GM12873 (cell line): ENCODE data around the gene PGM2.

ENCODE experiments used
- TF ChIP-seq, protein P1 (sequence below): IDR thresholded peaks from 2 replicates; pipeline ENCODE4 v1.5.1; 2012; ENCODE audit warnings: low read depth, mild to moderate bottlenecking, moderate library complexity, low read length, control low read depth; ENCODE audit not compliant: insufficient read depth; ENCODE audit errors: missing control alignments

PGM2 gene

DNA sequence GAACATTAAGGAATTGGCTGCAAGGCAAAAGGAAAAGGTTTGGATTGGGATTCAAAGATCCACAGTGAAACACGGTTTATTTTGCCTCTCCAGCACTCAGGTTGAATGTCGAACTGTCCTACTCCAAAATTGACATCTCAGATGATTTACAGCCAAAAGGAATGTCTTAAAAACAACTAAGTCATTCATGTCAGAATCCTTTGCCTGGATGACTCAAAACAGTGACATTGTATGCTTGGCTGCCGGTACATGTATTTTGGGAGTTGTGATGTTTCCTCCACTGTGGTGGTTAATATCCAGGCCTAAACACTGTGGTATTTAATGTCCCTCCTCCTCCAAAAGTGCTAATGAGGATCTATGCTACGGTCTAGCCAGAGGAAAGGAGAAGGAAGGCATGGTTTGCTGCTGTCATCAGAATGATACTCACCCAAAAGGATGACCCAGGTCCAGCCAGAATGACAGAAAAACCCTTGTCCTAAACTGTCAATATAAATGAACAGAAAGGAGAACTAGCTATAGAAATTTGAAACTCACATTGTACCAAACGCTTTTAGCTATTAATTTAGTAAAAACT lies 20.9 kb downstream of the PGM2 start:
- TF ChIP-seq, protein P1, sequence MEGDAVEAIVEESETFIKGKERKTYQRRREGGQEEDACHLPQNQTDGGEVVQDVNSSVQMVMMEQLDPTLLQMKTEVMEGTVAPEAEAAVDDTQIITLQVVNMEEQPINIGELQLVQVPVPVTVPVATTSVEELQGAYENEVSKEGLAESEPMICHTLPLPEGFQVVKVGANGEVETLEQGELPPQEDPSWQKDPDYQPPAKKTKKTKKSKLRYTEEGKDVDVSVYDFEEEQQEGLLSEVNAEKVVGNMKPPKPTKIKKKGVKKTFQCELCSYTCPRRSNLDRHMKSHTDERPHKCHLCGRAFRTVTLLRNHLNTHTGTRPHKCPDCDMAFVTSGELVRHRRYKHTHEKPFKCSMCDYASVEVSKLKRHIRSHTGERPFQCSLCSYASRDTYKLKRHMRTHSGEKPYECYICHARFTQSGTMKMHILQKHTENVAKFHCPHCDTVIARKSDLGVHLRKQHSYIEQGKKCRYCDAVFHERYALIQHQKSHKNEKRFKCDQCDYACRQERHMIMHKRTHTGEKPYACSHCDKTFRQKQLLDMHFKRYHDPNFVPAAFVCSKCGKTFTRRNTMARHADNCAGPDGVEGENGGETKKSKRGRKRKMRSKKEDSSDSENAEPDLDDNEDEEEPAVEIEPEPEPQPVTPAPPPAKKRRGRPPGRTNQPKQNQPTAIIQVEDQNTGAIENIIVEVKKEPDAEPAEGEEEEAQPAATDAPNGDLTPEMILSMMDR: no peak

DNA sequence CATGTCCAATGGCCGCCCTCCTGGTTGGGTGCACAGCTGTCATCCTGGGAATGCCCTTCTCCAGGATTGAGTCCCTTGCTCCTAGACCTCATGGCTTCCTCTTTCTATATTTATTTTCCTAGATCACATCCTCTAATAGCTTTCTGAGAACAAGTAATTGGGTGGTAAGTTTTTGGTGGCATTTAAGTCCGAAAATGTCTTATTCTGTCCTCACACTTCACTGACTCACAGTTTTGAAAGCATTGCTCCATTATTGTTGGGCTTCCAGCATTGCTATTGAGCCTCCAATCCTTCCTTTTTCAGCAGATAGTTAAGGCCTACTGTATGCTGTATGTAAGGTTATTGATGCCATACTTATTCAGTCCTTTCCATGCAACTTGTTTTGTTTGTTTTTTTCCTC lies 25.9 kb downstream of the PGM2 start:
- TF ChIP-seq, protein P1: no peak

DNA sequence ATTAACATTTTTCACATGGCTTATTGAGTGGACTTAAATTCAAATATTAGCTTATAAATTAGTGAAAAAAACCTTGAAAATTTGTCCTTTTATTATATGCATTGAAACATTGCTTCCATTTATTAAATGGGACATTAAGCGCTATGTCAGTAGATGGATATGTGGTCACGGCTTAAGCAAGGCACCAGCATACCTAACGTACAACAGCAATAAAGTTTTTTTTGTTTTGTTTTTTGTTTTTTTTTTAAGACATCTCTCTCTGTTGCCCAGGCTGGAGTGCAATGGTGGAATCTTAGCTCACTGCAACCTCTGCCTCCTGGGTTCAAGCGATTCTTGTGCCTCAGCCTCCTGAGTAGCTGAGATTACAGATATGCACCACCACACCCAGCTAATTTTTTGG lies 31.6 kb downstream of the PGM2 start:
- TF ChIP-seq, protein P1: no peak

DNA sequence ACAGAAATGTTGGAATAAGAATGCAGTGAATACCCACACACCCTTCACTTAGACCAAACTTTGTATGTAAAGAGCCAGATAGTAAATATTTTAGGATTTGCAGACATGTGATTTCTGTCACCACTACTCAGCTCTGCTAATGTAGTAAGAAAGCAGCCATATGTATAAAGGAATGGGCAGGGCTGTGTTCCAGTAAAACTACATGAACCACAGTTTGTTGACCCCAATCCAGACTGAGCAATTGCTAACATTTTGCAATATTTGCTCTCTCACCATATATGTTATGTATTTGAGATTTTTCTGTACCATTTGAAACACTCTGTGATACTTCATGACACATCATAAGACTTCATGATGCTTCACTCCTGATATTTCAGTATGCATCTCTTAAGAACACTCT lies 32.4 kb downstream of the PGM2 start:
- TF ChIP-seq, protein P1: no peak

DNA sequence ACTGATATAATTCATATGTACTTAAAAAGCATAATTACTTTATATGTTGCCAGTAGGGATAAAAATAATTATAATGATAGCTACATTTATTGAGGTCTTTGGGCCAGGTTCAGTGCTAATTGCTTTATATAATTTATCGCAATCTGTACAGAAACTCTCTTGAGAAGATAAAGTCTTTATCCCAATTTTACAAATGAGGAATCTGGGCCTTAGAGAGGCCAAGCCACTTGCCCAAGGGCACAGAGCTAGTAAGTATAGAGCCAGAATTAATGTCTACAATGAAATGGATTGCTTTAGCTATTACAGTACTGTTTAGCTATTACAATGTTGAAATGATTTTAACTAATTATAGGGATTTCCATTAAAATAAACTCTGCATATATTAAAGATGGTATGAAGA lies 33.8 kb downstream of the PGM2 start:
- TF ChIP-seq, protein P1: no peak

DNA sequence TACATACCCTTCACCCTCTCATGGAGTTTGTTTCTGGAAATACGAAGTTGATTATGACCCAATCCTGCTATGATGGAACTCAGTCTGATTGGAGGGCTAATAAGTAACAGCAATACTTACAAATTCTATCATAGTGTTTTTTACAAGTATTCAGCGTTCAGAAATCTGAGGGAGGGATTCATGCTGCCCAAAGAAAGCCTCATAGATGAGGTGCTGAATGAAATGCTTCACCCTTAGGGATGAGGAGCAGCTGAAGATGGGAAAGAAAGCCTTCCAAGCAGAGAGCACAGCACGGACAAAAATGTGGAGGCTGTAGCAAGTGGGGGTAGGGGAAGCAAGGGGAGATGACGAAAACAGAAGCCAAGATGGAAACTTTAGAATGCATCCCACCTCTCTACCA lies 36.5 kb downstream of the PGM2 start:
- TF ChIP-seq, protein P1: no peak

DNA sequence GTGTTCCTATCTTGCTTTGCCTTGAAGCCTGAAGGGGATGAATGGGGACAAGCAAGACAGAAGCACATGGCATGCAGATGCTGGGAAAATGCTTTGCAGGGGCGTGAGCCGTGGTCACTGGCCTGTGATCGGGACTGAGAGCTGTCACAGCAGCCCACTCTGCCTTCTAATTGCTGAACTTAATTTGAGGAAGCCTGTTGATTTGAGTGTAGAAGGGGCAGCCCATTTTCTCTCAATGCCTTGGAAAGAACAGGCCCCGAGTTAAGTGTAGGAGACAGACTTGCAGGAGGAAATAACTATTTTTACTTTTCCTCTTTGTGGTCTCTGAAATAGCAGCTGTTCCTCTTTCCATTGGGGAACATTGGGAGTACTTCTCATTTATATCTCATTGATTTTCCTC lies 38.3 kb downstream of the PGM2 start:
- TF ChIP-seq, protein P1: no peak
